ENCODE results near the gene SORBS2.

Gene SORBS2

DNA sequence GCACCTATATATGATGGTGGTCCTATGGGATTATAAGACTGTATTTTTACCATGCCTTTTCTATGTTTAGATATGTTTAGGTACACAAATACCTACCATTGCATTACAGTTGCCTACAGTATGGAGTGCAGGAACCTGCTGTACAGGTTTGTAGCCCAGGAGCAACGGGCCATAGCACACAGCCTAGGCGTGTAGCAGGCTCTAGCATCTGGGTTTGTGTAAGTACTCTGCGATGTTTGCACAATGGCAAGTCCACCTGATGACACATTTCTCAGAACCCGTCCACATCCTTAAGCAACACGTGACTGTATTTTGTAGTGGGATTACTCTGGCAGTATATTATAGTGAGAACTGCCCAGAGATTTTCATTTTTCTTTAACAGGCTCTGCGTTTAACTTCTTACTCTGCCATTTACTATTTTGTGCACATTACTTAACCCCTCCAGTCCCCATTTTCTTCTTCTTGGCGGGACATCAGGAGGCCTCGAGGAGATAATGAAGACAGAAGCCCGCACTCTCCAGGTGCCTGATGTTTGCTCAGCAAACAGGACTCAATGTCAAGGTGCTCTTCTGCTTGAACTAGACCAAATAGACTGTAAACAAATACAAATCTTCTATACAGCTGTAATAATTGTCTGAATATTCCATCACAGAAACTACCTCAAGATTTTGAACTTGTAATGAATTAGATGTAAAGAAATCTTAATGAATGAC, 174.7 kb downstream of the SORBS2 start:
- Histone ChIP-seq H3K4me1 (ENCODE audit: control insufficient read depth, insufficient read depth, low read length, poor library complexity, severe bottlenecking) (no peaks in the 10 kb centered on the region), H3K4me3 (ENCODE audit: insufficient read depth, low read depth, low read length, poor library complexity, severe bottlenecking) (no peak overlapping the region), H3K9me3 (ENCODE audit: control insufficient read depth, low read length) (no peaks in the 10 kb centered on the region), H3K27me3 (replicated peaks; ENCODE audit: control insufficient read depth, insufficient read depth, low read length, poor library complexity, severe bottlenecking) (peaks cover 5% of the 10 kb centered on the region), H3K27ac (ENCODE audit: insufficient read depth, low read length, poor library complexity, severe bottlenecking) (no peak overlapping the region), H3K36me3 (ENCODE audit: control insufficient read depth, insufficient read depth, low read length) (no peaks in the 10 kb centered on the region)
- DNase-seq, result no peak

DNA sequence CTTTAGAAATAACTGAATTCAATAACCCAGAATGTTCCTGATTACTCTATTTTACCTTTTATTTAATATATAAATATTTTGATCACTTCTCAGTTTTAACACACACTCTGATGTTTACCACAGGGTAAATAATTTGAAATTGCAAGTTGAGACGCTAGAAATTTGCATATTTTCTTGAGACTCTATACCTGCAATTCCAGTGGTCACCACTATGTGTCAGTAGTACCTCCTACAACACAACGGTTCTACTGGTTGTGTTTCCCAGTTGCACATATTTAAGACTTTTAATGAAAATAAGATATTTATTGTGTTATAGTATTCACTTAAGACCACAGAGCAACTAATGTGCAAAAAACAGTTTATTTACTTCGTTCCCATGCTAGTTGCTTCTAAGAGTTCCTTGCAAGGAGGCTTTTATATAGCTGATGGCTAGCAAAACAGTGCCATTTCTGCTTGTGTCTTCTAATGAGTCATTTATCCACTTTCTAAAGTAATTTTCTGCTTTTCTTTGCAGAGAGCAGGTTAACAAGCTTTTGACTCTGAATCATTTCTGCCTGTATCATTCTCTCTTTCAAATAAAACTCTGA, 177.8 kb downstream of the SORBS2 start:
- DNase-seq, result no peak
- no peak overlapping the region for H3K27ac ChIP-seq (ENCODE audit: insufficient read depth, low read length, poor library complexity, severe bottlenecking)
- no peaks in the 10 kb centered on the region for H3K27me3 ChIP-seq (replicated peaks; ENCODE audit: control insufficient read depth, insufficient read depth, low read length, poor library complexity, severe bottlenecking)
- no peaks in the 10 kb centered on the region for H3K9me3 ChIP-seq (ENCODE audit: control insufficient read depth, low read length)
- H3K4me1 ChIP-seq (ENCODE audit: control insufficient read depth, insufficient read depth, low read length, poor library complexity, severe bottlenecking), result no peaks in the 10 kb centered on the region
- no peaks in the 10 kb centered on the region for H3K36me3 ChIP-seq (ENCODE audit: control insufficient read depth, insufficient read depth, low read length)
- H3K4me3 ChIP-seq (ENCODE audit: insufficient read depth, low read depth, low read length, poor library complexity, severe bottlenecking), result no peak overlapping the region

DNA sequence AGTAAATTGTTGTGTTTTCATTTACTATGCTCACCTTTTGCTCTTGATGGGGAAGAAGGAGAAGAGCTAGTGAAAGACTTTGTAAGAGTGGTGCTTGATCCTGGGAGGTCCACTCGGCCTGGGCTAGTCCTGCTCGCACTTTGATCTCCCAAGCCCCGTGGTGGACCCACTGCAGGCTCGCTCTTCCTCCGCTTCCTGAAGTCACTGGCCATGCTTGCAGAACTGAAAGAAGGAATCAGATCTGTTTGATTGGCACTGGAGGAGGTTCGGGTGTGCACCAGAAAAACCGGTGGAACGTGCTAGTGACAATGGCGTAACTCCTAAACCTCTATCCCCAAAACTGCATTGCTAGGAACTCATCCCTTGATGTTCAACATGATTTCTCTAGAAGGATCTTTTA, 185.2 kb downstream of the SORBS2 start:
- no peak for DNase-seq
- Histone ChIP-seq H3K9me3 (ENCODE audit: control insufficient read depth, low read length) (no peaks in the 10 kb centered on the region), H3K4me3 (ENCODE audit: insufficient read depth, low read depth, low read length, poor library complexity, severe bottlenecking) (no peak overlapping the region), H3K36me3 (ENCODE audit: control insufficient read depth, insufficient read depth, low read length) (no peaks in the 10 kb centered on the region), H3K4me1 (ENCODE audit: control insufficient read depth, insufficient read depth, low read length, poor library complexity, severe bottlenecking) (no peaks in the 10 kb centered on the region), H3K27ac (ENCODE audit: insufficient read depth, low read length, poor library complexity, severe bottlenecking) (no peak overlapping the region), H3K27me3 (replicated peaks; ENCODE audit: control insufficient read depth, insufficient read depth, low read length, poor library complexity, severe bottlenecking) (no peaks in the 10 kb centered on the region)

- Histone ChIP-seq H3K36me3 (ENCODE audit: control insufficient read depth, insufficient read depth, low read length) (no peaks in the 10 kb centered on the region), H3K4me1 (ENCODE audit: control insufficient read depth, insufficient read depth, low read length, poor library complexity, severe bottlenecking) (no peaks in the 10 kb centered on the region), H3K9me3 (ENCODE audit: control insufficient read depth, low read length) (no peaks in the 10 kb centered on the region), H3K27me3 (replicated peaks; ENCODE audit: control insufficient read depth, insufficient read depth, low read length, poor library complexity, severe bottlenecking) (no peaks in the 10 kb centered on the region), H3K4me3 (ENCODE audit: insufficient read depth, low read depth, low read length, poor library complexity, severe bottlenecking) (no peak overlapping the region), H3K27ac (ENCODE audit: insufficient read depth, low read length, poor library complexity, severe bottlenecking) (no peak overlapping the region)
- no peak for DNase-seq
Measured at GRCh38 chr4:185625503-185625902, 186.5 kb downstream of the SORBS2 start.

GRCh38 chr4:185624259-185624589, 187.8 kb downstream of the SORBS2 start:
- no peak for DNase-seq
- H3K9me3 ChIP-seq (ENCODE audit: control insufficient read depth, low read length), result no peaks in the 10 kb centered on the region
- no peaks in the 10 kb centered on the region for H3K27me3 ChIP-seq (replicated peaks; ENCODE audit: control insufficient read depth, insufficient read depth, low read length, poor library complexity, severe bottlenecking)
- H3K27ac ChIP-seq (ENCODE audit: insufficient read depth, low read length, poor library complexity, severe bottlenecking), result no peak overlapping the region
- no peak overlapping the region for H3K4me3 ChIP-seq (ENCODE audit: insufficient read depth, low read depth, low read length, poor library complexity, severe bottlenecking)
- no peaks in the 10 kb centered on the region for H3K36me3 ChIP-seq (ENCODE audit: control insufficient read depth, insufficient read depth, low read length)
- H3K4me1 ChIP-seq (ENCODE audit: control insufficient read depth, insufficient read depth, low read length, poor library complexity, severe bottlenecking), result no peaks in the 10 kb centered on the region

- H3K36me3 ChIP-seq (ENCODE audit: control insufficient read depth, insufficient read depth, low read length), result no peaks in the 10 kb centered on the region
- H3K9me3 ChIP-seq (ENCODE audit: control insufficient read depth, low read length), result no peaks in the 10 kb centered on the region
- H3K27ac ChIP-seq (ENCODE audit: insufficient read depth, low read length, poor library complexity, severe bottlenecking), result no peak overlapping the region
- H3K27me3 ChIP-seq (replicated peaks; ENCODE audit: control insufficient read depth, insufficient read depth, low read length, poor library complexity, severe bottlenecking), result no peaks in the 10 kb centered on the region
- DNase-seq, result no peak
- no peak overlapping the region for H3K4me3 ChIP-seq (ENCODE audit: insufficient read depth, low read depth, low read length, poor library complexity, severe bottlenecking)
- H3K4me1 ChIP-seq (ENCODE audit: control insufficient read depth, insufficient read depth, low read length, poor library complexity, severe bottlenecking), result no peaks in the 10 kb centered on the region
Measured at GRCh38 chr4:185623444-185624258, 188.3 kb downstream of the SORBS2 start.

DNA sequence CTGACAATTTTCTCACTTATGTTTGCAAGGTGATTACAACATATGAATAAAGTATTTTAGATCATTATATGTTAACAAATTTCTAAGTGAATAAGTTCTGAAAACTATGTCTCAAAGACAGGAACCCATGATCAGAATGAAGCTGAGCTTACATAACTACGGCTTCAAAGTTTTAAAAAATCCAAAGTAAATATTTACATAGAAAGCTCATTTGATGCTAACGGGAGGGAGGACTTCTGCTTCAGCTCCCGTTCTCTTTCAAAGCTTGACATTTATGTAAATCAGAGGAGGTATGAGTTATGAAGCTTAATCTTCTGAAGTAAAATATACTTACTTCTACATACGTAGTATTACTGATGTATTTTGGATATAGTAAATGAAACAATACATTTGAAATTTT, 203.8 kb downstream of the SORBS2 start:
- Histone ChIP-seq H3K4me1 (ENCODE audit: control insufficient read depth, insufficient read depth, low read length, poor library complexity, severe bottlenecking) (no peaks in the 10 kb centered on the region), H3K27me3 (replicated peaks; ENCODE audit: control insufficient read depth, insufficient read depth, low read length, poor library complexity, severe bottlenecking) (no peaks in the 10 kb centered on the region), H3K9me3 (ENCODE audit: control insufficient read depth, low read length) (no peaks in the 10 kb centered on the region), H3K36me3 (ENCODE audit: control insufficient read depth, insufficient read depth, low read length) (no peaks in the 10 kb centered on the region), H3K4me3 (ENCODE audit: insufficient read depth, low read depth, low read length, poor library complexity, severe bottlenecking) (no peak overlapping the region), H3K27ac (ENCODE audit: insufficient read depth, low read length, poor library complexity, severe bottlenecking) (no peak overlapping the region)
- no peak for DNase-seq

DNA sequence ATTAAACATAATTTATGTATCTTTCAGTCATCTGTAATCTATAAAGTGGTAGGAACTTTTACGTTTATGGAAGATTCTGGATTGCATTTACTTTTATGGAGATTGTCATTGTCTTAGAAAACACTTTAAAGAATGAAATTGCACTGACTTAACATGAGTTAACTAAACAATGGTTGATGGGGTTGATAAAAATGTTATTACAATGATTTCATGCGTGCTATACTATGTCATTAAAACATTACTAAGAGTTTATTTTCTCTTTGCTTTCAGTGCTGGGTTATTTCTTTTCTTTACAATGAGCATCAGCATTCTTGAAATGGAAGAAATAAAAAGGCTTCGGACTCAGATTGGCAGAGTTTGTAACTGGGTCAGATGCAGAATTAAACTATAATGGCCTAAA, 209.6 kb downstream of the SORBS2 start:
- H3K27ac ChIP-seq (ENCODE audit: insufficient read depth, low read length, poor library complexity, severe bottlenecking), result no peak overlapping the region
- no peak overlapping the region for H3K4me3 ChIP-seq (ENCODE audit: insufficient read depth, low read depth, low read length, poor library complexity, severe bottlenecking)
- no peaks in the 10 kb centered on the region for H3K36me3 ChIP-seq (ENCODE audit: control insufficient read depth, insufficient read depth, low read length)
- peaks cover 4% of the 10 kb centered on the region for H3K27me3 ChIP-seq (replicated peaks; ENCODE audit: control insufficient read depth, insufficient read depth, low read length, poor library complexity, severe bottlenecking)
- H3K4me1 ChIP-seq (ENCODE audit: control insufficient read depth, insufficient read depth, low read length, poor library complexity, severe bottlenecking), result no peaks in the 10 kb centered on the region
- DNase-seq, result no peak
- H3K9me3 ChIP-seq (ENCODE audit: control insufficient read depth, low read length), result no peaks in the 10 kb centered on the region

GRCh38 chr4:185600801-185601434, 211.1 kb downstream of the SORBS2 start:
- H3K9me3 ChIP-seq (ENCODE audit: control insufficient read depth, low read length), result no peaks in the 10 kb centered on the region
- no peak for DNase-seq
- H3K36me3 ChIP-seq (ENCODE audit: control insufficient read depth, insufficient read depth, low read length), result no peaks in the 10 kb centered on the region
- H3K4me1 ChIP-seq (ENCODE audit: control insufficient read depth, insufficient read depth, low read length, poor library complexity, severe bottlenecking), result no peaks in the 10 kb centered on the region
- no peak overlapping the region for H3K27ac ChIP-seq (ENCODE audit: insufficient read depth, low read length, poor library complexity, severe bottlenecking)
- peaks cover 4% of the 10 kb centered on the region for H3K27me3 ChIP-seq (replicated peaks; ENCODE audit: control insufficient read depth, insufficient read depth, low read length, poor library complexity, severe bottlenecking)
- H3K4me3 ChIP-seq (ENCODE audit: insufficient read depth, low read depth, low read length, poor library complexity, severe bottlenecking), result no peak overlapping the region
